WI38 (cell line): ENCODE results near the gene AFP.

Source experiments
- H3K4me3 ChIP-seq: 2 replicates; pipeline ENCODE4 v1.5.1; 2011; ENCODE audit warnings: low read depth, mild to moderate bottlenecking, control low read depth, low read length
- TF ChIP-seq, protein P1 (sequence below): IDR thresholded peaks from 2 replicates; pipeline ENCODE4 v1.5.1; 2012; ENCODE audit warnings: low read depth, mild to moderate bottlenecking, control low read depth, low read length

Gene AFP

DNA sequence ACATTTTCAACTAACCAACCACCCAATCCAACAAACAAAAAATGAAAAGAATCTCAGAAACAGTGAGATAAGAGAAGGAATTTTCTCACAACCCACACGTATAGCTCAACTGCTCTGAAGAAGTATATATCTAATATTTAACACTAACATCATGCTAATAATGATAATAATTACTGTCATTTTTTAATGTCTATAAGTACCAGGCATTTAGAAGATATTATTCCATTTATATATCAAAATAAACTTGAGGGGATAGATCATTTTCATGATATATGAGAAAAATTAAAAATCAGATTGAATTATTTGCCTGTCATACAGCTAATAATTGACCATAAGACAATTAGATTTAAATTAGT is 4.2 kb upstream of the AFP start:
- H3K4me3 ChIP-seq, result no peak overlapping the region
- TF ChIP-seq, protein P1, sequence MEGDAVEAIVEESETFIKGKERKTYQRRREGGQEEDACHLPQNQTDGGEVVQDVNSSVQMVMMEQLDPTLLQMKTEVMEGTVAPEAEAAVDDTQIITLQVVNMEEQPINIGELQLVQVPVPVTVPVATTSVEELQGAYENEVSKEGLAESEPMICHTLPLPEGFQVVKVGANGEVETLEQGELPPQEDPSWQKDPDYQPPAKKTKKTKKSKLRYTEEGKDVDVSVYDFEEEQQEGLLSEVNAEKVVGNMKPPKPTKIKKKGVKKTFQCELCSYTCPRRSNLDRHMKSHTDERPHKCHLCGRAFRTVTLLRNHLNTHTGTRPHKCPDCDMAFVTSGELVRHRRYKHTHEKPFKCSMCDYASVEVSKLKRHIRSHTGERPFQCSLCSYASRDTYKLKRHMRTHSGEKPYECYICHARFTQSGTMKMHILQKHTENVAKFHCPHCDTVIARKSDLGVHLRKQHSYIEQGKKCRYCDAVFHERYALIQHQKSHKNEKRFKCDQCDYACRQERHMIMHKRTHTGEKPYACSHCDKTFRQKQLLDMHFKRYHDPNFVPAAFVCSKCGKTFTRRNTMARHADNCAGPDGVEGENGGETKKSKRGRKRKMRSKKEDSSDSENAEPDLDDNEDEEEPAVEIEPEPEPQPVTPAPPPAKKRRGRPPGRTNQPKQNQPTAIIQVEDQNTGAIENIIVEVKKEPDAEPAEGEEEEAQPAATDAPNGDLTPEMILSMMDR, result no peak

DNA sequence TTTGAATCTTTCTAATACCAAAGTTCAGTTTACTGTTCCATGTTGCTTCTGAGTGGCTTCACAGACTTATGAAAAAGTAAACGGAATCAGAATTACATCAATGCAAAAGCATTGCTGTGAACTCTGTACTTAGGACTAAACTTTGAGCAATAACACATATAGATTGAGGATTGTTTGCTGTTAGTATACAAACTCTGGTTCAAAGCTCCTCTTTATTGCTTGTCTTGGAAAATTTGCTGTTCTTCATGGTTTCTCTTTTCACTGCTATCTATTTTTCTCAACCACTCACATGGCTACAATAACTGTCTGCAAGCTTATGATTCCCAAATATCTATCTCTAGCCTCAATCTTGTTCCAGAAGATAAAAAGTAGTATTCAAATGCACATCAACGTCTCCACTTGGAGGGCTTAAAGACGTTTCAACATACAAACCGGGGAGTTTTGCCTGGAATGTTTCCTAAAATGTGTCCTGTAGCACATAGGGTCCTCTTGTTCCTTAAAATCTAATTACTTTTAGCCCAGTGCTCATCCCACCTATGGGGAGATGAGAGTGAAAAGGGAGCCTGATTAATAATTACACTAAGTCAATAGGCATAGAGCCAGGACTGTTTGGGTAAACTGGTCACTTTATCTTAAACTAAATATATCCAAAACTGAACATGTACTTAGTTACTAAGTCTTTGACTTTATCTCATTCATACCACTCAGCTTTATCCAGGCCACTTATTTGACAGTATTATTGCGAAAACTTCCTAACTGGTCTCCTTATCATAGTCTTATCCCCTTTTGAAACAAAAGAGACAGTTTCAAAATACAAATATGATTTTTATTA is 3.6 kb upstream of the AFP start:
- H3K4me3 ChIP-seq, result no peak overlapping the region
- TF ChIP-seq, protein P1, result no peak

DNA sequence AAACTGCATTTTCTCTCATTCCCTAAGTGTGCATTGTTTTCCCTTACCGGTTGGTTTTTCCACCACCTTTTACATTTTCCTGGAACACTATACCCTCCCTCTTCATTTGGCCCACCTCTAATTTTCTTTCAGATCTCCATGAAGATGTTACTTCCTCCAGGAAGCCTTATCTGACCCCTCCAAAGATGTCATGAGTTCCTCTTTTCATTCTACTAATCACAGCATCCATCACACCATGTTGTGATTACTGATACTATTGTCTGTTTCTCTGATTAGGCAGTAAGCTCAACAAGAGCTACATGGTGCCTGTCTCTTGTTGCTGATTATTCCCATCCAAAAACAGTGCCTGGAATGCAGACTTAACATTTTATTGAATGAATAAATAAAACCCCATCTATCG is 2.9 kb upstream of the AFP start:
- TF ChIP-seq, protein P1, result no peak
- H3K4me3 ChIP-seq, result no peak overlapping the region

DNA sequence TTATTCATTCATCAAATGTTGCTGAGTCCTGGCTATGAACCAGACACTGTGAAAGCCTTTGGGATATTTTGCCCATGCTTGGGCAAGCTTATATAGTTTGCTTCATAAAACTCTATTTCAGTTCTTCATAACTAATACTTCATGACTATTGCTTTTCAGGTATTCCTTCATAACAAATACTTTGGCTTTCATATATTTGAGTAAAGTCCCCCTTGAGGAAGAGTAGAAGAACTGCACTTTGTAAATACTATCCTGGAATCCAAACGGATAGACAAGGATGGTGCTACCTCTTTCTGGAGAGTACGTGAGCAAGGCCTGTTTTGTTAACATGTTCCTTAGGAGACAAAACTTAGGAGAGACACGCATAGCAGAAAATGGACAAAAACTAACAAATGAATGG is 1.7 kb upstream of the AFP start:
- H3K4me3 ChIP-seq, result no peak overlapping the region
- TF ChIP-seq, protein P1, result no peak; the same call in 1 of the 2 replicates

GRCh38 chr4:73436674-73437557 is 895 bp downstream of the AFP start:
- no peak overlapping the region for H3K4me3 ChIP-seq
- TF ChIP-seq, protein P1, result no peak

GRCh38 chr4:73437558-73437956 is 1.5 kb downstream of the AFP start:
- H3K4me3 ChIP-seq, result no peak overlapping the region
- TF ChIP-seq, protein P1, result no peak

DNA sequence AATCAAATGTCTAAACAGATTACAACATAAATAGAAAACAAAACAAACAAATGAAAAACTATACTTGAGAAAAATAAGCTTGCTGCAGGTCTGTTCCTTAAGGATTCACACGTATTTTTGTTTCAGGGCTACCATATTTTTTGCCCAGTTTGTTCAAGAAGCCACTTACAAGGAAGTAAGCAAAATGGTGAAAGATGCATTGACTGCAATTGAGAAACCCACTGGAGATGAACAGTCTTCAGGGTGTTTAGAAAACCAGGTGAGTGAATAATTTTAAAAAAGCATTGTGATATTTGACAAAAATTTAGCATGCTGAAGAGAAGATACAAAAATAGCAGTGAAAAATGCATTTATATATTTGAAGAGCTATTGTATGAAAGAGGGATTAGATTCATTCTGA is 2.0 kb downstream of the AFP start:
- no peak overlapping the region for H3K4me3 ChIP-seq
- TF ChIP-seq, protein P1, result no peak
